ENCODE measurements around the gene SHOC2. TPM values are rescaled to one million over a fixed set of nuclear protein-coding genes. Genes with fewer than 3 reads are reported as not detected.

The SHOC2 gene
- total RNA-seq, 3 donors from 2014 or later: 60.3 to 69.7 (median 65.9) TPM

- peaks cover 3 to 19% of the 10 kb centered on the region in 2 donors for H3K9me3 ChIP-seq
- TF ChIP-seq POLR2A (IDR thresholded peaks at IDR 0.05) (no peak), POLR2AphosphoS5 (IDR thresholded peaks at IDR 0.05) (no peak), CTCF (IDR thresholded peaks at IDR 0.05) (no peak)
- H3K4me1 ChIP-seq: no peaks in the 10 kb centered on the region
- intact Hi-C loops (cut with DNase I; ENCODE audit: low total_unique reads): no loop called here
- no peak overlapping the region for H3K4me3 ChIP-seq
- no peaks in the 10 kb centered on the region for H3K36me3 ChIP-seq
- no peak for DNase-seq (ENCODE audit: low spot score in 2 of 2)
- H3K27me3 ChIP-seq: no peaks in the 10 kb centered on the region
- H3K27ac ChIP-seq: no peak overlapping the region
Measured at GRCh38 chr10:111057006-111057405, 137.6 kb downstream of the SHOC2 start.

Other genes starting within 250 kb of the SHOC2 start
- gene PDCD4, start 47.7 kb upstream of the SHOC2 start, total RNA-seq: 100 to 1,000 TPM; 101 to 319 (median 161) TPM
- gene BBIP1, start 424 bp upstream of the SHOC2 start, total RNA-seq: 10 to 100 TPM; 20.0 to 35.0 (median 23.6) TPM
- gene ADRA2A, start 157.4 kb downstream of the SHOC2 start, total RNA-seq: 10 to 100 TPM in 2 of 3 donors, 1 to 10 TPM in 1; 7.8 to 18.4 (median 14.9) TPM